ENCODE measurements around the gene IMPA2.

GRCh38 chr18:12041561-12041960 is 60.3 kb downstream of the IMPA2 start:
- TF ChIP-seq CTCF (IDR thresholded peaks at IDR 0.05) (no peak), POLR2A (IDR thresholded peaks at IDR 0.05) (no peak)

All from uterus (tissue), 2 donors.